Keratinocyte (primary cell): Measurements from ENCODE around the gene PITPNM3. TPM values are rescaled to one million over a fixed set of nuclear protein-coding genes. Genes with fewer than 3 reads are reported as not detected.

Source experiments
- DNase-seq: peaks from one replicate; pipeline ENCODE4 v3.0.0-alpha.2; 2011; ENCODE audit warnings: low read depth, missing footprints, low spot score
- FAIRE-seq: peaks from 2 replicates; lab custom pipeline; 2011; peaks lifted over from hg19 to GRCh38; lab: Jason Lieb, UNC
- H2AFZ ChIP-seq: 2 replicates; pipeline ENCODE4 v1.6.0; 2012; ENCODE audit warnings: low read length, control low read depth, inconsistent platforms; ENCODE audit not compliant: control insufficient read depth
- H3K27ac ChIP-seq: 2 replicates; pipeline ENCODE4 v1.5.1; 2011; ENCODE audit warnings: low read length; ENCODE audit not compliant: control insufficient read depth, insufficient read depth
- H3K27me3 ChIP-seq: 3 replicates; pipeline ENCODE4 v1.6.0; 2011; ENCODE audit warnings: low read length; ENCODE audit not compliant: control insufficient read depth, insufficient read depth; ENCODE audit errors: extremely low read depth
- H3K36me3 ChIP-seq, 2 experiments: 2 replicates in 1 of 2; 3 replicates in 1 of 2; pipeline ENCODE4 v1.5.1; 2011; ENCODE audit warnings: low read length in 2 of 2, mild to moderate bottlenecking in 1 of 2; ENCODE audit not compliant: control insufficient read depth in 2 of 2, insufficient read depth in 2 of 2; ENCODE audit errors: extremely low read depth in 1 of 2
- H3K4me1 ChIP-seq: 3 replicates; pipeline ENCODE4 v1.5.1; 2011; ENCODE audit warnings: low read length; ENCODE audit not compliant: control insufficient read depth, insufficient read depth; ENCODE audit errors: extremely low read depth
- H3K4me2 ChIP-seq: 3 replicates; pipeline ENCODE4 v1.6.0; 2011; ENCODE audit warnings: low read depth, low read length; ENCODE audit not compliant: control insufficient read depth, insufficient read depth; ENCODE audit errors: extremely low read depth
- H3K4me3 ChIP-seq, 3 experiments: fragments of 200-600 bp in 1 of 3; sonication (generic) in 1 of 3; 2 replicates in 2 of 3; 3 replicates in 1 of 3; pipeline ENCODE4 v1.5.1; 2011 to 2016; ENCODE audit warnings: low read length in 3 of 3, mild to moderate bottlenecking in 3 of 3, control low read depth in 2 of 3, inconsistent platforms in 1 of 3, low read depth in 1 of 3, mixed read lengths in 1 of 3, mixed run types in 1 of 3, moderate library complexity in 1 of 3; ENCODE audit not compliant: control insufficient read depth in 2 of 3, insufficient read depth in 2 of 3; ENCODE audit errors: extremely low read depth in 1 of 3
- H3K79me2 ChIP-seq: 2 replicates; pipeline ENCODE4 v1.6.0; 2012; ENCODE audit warnings: low read length; ENCODE audit not compliant: control insufficient read depth, insufficient read depth
- H3K9ac ChIP-seq: 3 replicates; pipeline ENCODE4 v1.6.0; 2011; ENCODE audit warnings: low read length; ENCODE audit not compliant: control insufficient read depth, insufficient read depth; ENCODE audit errors: extremely low read depth
- H3K9me1 ChIP-seq: 3 replicates; pipeline ENCODE4 v1.6.0; 2011; ENCODE audit warnings: low read length; ENCODE audit not compliant: control insufficient read depth, insufficient read depth; ENCODE audit errors: extremely low read depth
- H3K9me3 ChIP-seq: 2 replicates; pipeline ENCODE4 v1.5.1; 2012; ENCODE audit warnings: low read depth, low read length; ENCODE audit not compliant: control insufficient read depth
- H4K20me1 ChIP-seq: 3 replicates; pipeline ENCODE4 v1.6.0; 2011; ENCODE audit warnings: low read length; ENCODE audit not compliant: control insufficient read depth, insufficient read depth; ENCODE audit errors: extremely low read depth
- CTCF ChIP-seq, 3 experiments: IDR thresholded peaks in 1 of 3; conservative IDR thresholded peaks in 1 of 3; optimal IDR thresholded peaks in 1 of 3; 2 replicates in 2 of 3; 3 replicates in 1 of 3; pipeline versions ENCODE3 to v1.5.1; 2011; ENCODE audit warnings: low read length in 3 of 3, mild to moderate bottlenecking in 3 of 3, moderate library complexity in 2 of 3, control low read depth in 1 of 3, inconsistent platforms in 1 of 3; ENCODE audit not compliant: insufficient read depth in 2 of 3; ENCODE audit errors: extremely low read depth in 1 of 3
- EZH2 ChIP-seq: IDR thresholded peaks from one replicate; pipeline ENCODE4 v1.6.1; 2012; ENCODE audit warnings: inconsistent platforms, mild to moderate bottlenecking, low read length, moderate library complexity
- dilution Hi-C: fragments of 300-500 bp; cut with MboI; formaldehyde crosslinking; loops from one replicate; pipeline ENCODE4 v1.7.0; 2020; ENCODE audit warnings: low sequenced_read_pairs; ENCODE audit not compliant: extremely low pct_ligation_motif_present
- polyA plus RNA-seq, 5 experiments: library from polyadenylated mRNA; depleted of rRNA in 3 of 5; stranded (reverse) in 3 of 5; stranded (forward) in 1 of 5; unstranded in 1 of 5; fragments of >200 nt; gene quantifications; 1 replicate in 1 of 5; 2 replicates in 3 of 5; 3 replicates in 1 of 5; pipeline versions ENCODE4 v1.2.1 to v1.2.3, GENCODE V29; 2011 to 2012; ENCODE audit warnings: missing spikeins in 2 of 5, low read depth in 1 of 5, low replicate concordance in 1 of 5

PITPNM3 gene
- polyA plus RNA-seq, 1 donor (not counting 4 experiments of a cell fraction or from before 2014, with no cell fraction given) = 7.7 TPM

DNA sequence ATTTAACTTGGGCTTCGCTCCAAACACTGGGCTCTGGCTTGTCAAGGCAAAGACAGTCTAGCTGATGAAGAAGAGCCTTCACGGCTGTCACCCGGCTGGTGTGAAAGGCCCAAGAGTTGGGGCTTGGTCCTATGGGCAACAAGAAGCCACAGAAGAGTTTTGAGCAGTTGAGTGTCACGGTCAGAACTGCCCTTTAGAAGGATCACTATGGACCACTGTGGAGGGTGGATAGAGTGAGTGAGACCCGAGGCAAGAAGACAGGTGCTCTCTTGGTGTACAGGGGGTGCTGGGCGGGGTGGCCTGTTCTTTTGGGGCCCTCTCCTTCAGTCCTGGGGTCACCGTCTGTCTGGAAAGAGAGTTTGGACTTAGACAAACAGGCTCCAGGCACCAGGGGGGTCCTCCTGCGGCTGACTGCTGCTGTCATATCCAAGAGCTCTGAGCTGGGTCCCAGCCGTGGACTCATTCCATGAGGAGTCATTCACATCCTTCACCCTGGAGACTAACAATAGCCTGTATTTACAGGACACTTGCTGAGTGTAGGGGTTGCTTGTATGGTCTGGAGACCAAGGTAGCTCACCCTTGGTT lies 109.7 kb downstream of the PITPNM3 start:
- dilution Hi-C loops = no loop called here
- no peak overlapping the region for H3K4me3 ChIP-seq
- H3K9ac ChIP-seq = no peak overlapping the region
- no peak overlapping the region for H3K4me2 ChIP-seq
- no peaks in the 10 kb centered on the region for H3K9me1 ChIP-seq
- no peak overlapping the region for H2AFZ ChIP-seq
- no peaks in the 10 kb centered on the region for H3K9me3 ChIP-seq
- DNase-seq (no peak), FAIRE-seq (no peak)
- H3K79me2 ChIP-seq = no peaks in the 10 kb centered on the region
- TF ChIP-seq CTCF (optimal IDR thresholded peaks at IDR 0.05 in 1 of 3, IDR thresholded peaks at IDR 0.05 in 1 of 3, conservative IDR thresholded peaks at IDR 0.05 in 1 of 3; ENCODE audit: extremely low read depth in 1 of 3, insufficient read depth in 2 of 3, low read length in 3 of 3) (no peak), EZH2 (no peak)
- peaks cover 3 to 10% of the 10 kb centered on the region in 2 experiments for H3K36me3 ChIP-seq
- no peaks in the 10 kb centered on the region for H4K20me1 ChIP-seq
- peaks cover 15% of the 10 kb centered on the region for H3K4me1 ChIP-seq
- H3K27me3 ChIP-seq = no peaks in the 10 kb centered on the region
- no peak overlapping the region for H3K27ac ChIP-seq

DNA sequence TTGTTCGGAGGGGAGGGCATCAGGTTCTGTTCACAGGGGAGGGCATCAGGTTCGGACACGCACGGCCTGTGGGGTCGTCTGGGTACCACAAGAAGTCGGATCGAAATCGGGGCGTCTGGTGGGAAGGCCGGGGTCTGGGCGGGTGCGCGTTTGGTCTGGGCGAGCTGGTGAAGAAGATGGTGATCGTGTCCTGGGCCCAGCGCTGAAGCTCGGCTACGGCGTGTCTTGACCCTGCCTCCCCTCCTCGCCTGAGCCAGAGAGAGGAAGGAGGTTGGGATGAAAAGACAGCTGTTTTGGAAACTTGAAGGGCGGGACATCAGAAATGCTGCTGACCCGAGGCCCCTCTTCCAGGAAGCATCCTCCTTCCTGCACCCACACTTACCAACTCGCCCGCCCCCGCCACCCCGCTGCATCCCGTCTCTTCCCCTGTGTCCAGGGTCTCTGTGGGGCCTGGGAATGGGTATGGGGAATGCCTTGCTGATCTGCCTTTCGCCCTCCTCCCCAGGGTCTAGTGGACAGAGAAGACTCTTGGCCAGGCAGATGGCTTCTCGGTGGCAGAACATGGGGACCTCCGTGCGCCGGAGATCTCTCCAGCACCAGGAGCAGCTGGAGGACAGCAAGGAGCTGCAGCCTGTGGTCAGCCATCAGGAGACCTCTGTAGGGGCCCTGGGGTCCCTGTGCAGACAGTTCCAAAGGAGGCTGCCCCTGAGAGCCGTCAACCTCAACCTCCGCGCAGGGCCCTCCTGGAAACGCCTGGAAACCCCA lies 111.6 kb downstream of the PITPNM3 start:
- Histone ChIP-seq H3K9me1 (no peaks in the 10 kb centered on the region), H3K27ac (no peak overlapping the region), H3K27me3 (no peaks in the 10 kb centered on the region), H3K9ac (peak overlapping the region; percentile 63), H4K20me1 (no peaks in the 10 kb centered on the region), H3K4me1 (peaks cover 15% of the 10 kb centered on the region), H2AFZ (peak overlapping the region; percentile 88), H3K79me2 (no peaks in the 10 kb centered on the region), H3K4me3 (peak overlapping the region; percentile 54 to 78 (median 75)), H3K9me3 (no peaks in the 10 kb centered on the region), H3K36me3 (peaks cover 3 to 10% of the 10 kb centered on the region in 2 experiments), H3K4me2 (peak overlapping the region; percentile 97)
- no peak for TF ChIP-seq EZH2
- TF ChIP-seq CTCF (optimal IDR thresholded peaks at IDR 0.05 in 1 of 3, IDR thresholded peaks at IDR 0.05 in 1 of 3, conservative IDR thresholded peaks at IDR 0.05 in 1 of 3; ENCODE audit: extremely low read depth in 1 of 3, insufficient read depth in 2 of 3, low read length in 3 of 3) = no peak
- FAIRE-seq (no peak), DNase-seq (no peak)
- dilution Hi-C loops = no loop called here
